Measurements from ENCODE around the gene UBE2L3. TPM values are rescaled to one million over a fixed set of nuclear protein-coding genes. Genes with fewer than 3 reads are reported as not detected.
"Not testable (repeated sequence)": the region's sequence is repeated elsewhere in the genome, so short reads cannot be mapped to it uniquely, and the experiment has no call there.

Gene UBE2L3
- total RNA-seq, 4 donors from 2014 or later: 40.5 to 94.4 (median 60.0) TPM

DNA sequence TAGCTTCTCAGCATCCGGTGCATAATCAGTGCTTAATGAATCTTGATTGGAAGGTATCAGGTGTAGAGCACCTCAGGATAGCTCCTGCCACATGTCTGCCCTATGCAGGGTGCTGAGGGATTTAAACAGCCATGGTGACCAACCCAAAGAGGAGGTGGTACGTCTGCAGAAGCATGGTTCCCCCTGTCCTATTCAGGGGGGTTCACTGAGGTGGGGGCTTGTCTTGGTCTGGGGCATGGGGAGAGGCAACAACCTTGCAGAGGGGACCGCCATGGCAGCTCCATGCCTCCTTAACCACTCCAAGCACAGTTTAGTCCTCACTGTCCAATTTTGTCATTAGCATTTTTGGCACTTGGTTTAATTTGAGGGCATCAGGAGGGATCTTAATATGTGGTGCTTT is 24.9 kb downstream of the UBE2L3 start:
- H3K4me1 ChIP-seq: peaks cover 0 to 79% (median 37%) of the 10 kb centered on the region in 3 donors
- H3K9me3 ChIP-seq: no peaks in the 10 kb centered on the region
- H3K27ac ChIP-seq: no peak overlapping the region
- peaks cover 0 to 47% of the 10 kb centered on the region in 2 donors for H3K36me3 ChIP-seq
- no peak overlapping the region for H3K4me3 ChIP-seq
- no peaks in the 10 kb centered on the region for H3K27me3 ChIP-seq
- ATAC-seq: no peak
- WGBS, 2 donors (ENCODE audit: low coverage in 1 of 2): 60 to 100% methylated on average over 1 of the region's 3 CpGs
- TF ChIP-seq POLR2AphosphoS5 (IDR thresholded peaks at IDR 0.05) (no peak), EP300 (IDR thresholded peaks at IDR 0.05) (no peak)
- TF ChIP-seq, protein P1, sequence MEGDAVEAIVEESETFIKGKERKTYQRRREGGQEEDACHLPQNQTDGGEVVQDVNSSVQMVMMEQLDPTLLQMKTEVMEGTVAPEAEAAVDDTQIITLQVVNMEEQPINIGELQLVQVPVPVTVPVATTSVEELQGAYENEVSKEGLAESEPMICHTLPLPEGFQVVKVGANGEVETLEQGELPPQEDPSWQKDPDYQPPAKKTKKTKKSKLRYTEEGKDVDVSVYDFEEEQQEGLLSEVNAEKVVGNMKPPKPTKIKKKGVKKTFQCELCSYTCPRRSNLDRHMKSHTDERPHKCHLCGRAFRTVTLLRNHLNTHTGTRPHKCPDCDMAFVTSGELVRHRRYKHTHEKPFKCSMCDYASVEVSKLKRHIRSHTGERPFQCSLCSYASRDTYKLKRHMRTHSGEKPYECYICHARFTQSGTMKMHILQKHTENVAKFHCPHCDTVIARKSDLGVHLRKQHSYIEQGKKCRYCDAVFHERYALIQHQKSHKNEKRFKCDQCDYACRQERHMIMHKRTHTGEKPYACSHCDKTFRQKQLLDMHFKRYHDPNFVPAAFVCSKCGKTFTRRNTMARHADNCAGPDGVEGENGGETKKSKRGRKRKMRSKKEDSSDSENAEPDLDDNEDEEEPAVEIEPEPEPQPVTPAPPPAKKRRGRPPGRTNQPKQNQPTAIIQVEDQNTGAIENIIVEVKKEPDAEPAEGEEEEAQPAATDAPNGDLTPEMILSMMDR (IDR thresholded peaks at IDR 0.05): no peak

DNA sequence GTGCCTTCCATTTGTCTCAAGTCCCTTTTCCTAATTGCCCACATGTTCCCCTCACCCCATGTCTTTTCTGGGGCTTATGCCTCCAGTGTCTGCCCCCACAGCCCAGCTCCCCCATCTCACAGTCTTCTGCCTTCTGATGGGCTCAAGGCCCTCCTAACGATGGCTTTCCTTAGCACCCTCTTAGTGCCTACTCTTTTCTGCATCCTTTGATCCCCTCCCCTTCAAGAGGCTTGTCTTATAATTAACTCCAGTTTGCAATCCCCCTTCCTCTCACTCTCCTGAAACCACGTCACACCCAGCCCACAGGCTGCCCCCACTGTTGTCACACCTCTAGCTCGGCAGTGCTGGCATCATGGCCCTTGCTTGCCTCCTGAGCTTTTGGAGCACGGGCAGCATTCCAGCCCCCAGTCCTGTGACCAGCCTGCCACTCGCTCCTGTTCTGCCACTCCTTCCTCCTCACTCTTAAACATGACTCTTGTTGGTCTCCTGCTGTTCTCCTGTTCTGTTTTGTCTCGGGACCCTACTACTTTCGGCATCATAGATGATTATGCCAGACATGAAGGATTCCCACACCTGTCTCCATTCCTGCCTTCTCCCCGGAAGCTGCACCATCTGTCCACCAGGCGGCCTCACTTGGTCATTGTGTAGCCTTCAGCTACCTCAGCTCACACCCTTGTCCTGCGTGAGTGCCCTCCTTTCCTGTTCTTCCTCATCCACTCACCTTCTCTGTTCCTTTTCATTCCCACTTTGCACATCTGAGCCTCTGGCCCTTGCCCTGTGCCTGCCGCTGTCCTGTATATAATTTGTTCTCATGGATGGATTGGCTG is 26.1 kb downstream of the UBE2L3 start:
- Histone ChIP-seq H3K27ac (no peak overlapping the region), H3K27me3 (no peaks in the 10 kb centered on the region), H3K36me3 (peaks cover 0 to 47% of the 10 kb centered on the region in 2 donors), H3K9me3 (no peaks in the 10 kb centered on the region), H3K4me1 (peaks cover 0 to 73% (median 27%) of the 10 kb centered on the region in 3 donors), H3K4me3 (no peak overlapping the region)
- ATAC-seq: no peak
- TF ChIP-seq, protein P1 (IDR thresholded peaks at IDR 0.05): no peak
- no peak for TF ChIP-seq POLR2A (IDR thresholded peaks at IDR 0.05)
- no peak for TF ChIP-seq POLR2AphosphoS5 (IDR thresholded peaks at IDR 0.05)
- TF ChIP-seq EP300 (IDR thresholded peaks at IDR 0.05): no peak
- 71 to 79% methylated on average over 9 to 11 of the region's 11 CpGs for WGBS, 2 donors (ENCODE audit: low coverage in 1 of 2)

DNA sequence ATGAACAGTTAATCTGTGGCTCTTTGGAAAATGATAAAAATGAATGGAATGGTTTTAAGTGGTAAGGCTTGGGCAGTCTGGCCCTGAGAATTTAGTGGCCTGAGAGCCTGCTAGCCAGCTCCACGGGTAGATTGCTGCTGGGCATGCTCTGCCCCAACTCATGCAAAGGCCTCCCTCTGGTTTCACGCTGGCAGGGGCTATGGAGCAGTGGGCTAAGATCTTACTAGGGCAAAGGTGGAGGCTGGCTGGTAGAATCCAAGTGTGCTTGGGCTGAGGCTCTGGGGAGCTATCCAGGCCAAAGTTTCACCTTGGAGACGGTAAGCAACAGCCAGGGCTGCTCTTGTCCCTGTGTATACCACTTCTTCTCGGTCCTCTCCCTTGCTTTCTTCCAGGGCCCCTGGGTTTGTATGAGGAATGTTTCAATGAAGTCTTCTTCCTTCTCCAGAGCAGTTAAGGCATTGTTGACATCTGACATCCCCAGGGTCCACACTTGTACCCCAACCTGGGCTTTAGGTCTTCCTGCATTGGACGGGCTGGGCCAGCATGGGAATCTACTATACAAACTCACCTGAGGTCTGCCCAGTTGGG is 27.4 kb downstream of the UBE2L3 start:
- 20 to 63% methylated on average over 2 of the region's 5 CpGs for WGBS, 2 donors (ENCODE audit: low coverage in 1 of 2)
- ATAC-seq: no peak
- peaks cover 0 to 47% of the 10 kb centered on the region in 2 donors for H3K36me3 ChIP-seq

DNA sequence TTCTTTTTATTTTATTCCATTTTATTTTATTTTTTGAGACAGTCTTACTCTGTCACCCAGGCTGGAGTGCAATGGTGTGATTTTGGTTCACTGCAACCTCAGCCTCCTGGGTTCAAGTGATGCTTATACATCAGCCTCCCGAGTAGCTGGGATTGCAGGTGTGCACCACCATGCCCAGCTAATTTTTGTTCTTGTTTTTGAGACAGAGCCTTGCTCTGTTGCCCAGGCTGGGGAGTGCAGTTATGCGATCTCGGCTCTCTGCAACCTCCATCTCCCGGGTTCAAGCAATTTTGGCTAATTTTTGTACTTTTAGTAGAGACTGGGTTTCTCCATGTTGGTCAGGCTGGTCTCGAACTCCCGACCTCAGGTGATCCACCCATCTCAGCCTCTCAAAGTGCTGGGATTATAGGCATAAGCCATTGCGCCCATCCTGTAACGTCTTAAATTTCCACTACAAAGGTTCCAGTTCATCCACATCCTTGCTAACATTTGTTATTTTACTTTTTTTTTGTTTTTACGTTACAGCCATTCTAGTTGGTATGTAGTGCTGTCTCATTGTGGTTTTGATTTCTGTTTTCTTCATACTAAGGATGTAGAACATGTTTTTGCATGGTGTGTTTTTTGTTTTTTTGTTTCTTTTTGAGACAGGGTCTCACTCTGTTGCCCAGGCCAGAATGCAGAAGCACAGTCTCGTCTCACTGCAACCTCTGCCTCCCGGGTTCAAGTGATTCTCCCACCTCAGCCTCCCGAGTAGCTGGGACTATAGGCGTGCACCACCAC is 29.0 kb downstream of the UBE2L3 start:
- 90 to 92% methylated on average over 6 to 13 of the region's 13 CpGs for WGBS, 2 donors (ENCODE audit: low coverage in 1 of 2)
- H3K4me1 ChIP-seq: peaks cover 0 to 61% (median 10%) of the 10 kb centered on the region in 3 donors
- H3K9me3 ChIP-seq, H3K4me3 ChIP-seq, ATAC-seq, H3K27ac ChIP-seq, H3K27me3 ChIP-seq: not testable (repeated sequence)
- peaks cover 0 to 47% of the 10 kb centered on the region in 2 donors for H3K36me3 ChIP-seq

More for the DNA sequence above, 27.4 kb downstream of the UBE2L3 start:
- H3K27me3 ChIP-seq: no peaks in the 10 kb centered on the region
- no peak overlapping the region for H3K4me3 ChIP-seq
- peaks cover 0 to 73% (median 22%) of the 10 kb centered on the region in 3 donors for H3K4me1 ChIP-seq
- no peak for TF ChIP-seq EP300 (IDR thresholded peaks at IDR 0.05)
- no peak for TF ChIP-seq POLR2A (IDR thresholded peaks at IDR 0.05)
- no peak for TF ChIP-seq POLR2AphosphoS5 (IDR thresholded peaks at IDR 0.05)
- TF ChIP-seq, protein P1 (IDR thresholded peaks at IDR 0.05): no peak
- peak overlapping the region in 1 of 4 donors; percentile 24 for H3K27ac ChIP-seq
- H3K9me3 ChIP-seq: no peaks in the 10 kb centered on the region

DNA sequence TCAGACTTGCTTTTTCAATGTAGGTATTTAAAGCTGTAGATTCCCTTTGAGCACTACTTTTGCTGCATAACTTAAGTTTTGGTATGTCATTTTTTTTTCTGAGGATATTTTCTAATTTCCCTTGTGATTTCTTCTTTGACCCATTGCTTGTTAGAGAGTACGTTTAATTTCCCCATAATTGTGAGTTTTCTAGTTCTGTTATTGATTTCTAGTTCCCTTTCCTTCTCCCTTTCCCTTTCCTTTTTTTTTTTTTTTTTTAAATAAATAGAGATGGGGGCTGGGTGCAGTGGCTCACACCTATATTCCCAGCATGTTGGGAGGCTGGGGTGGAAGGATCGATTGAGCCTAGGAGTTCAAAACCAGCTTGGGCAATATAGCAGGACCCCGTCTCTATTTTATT is 30.8 kb downstream of the UBE2L3 start:
- H3K4me1 ChIP-seq: peaks cover 0 to 43% (median 4%) of the 10 kb centered on the region in 3 donors
- 78% methylated on average over 3 of the region's 3 CpGs; no CpG with 5 or more reads in 1 of the 2 donors for WGBS, 2 donors (ENCODE audit: low coverage in 1 of 2)

More for the DNA sequence above, 30.8 kb downstream of the UBE2L3 start:
- no peak overlapping the region for H3K27ac ChIP-seq
- no peak overlapping the region for H3K4me3 ChIP-seq
- no peak for TF ChIP-seq EP300 (IDR thresholded peaks at IDR 0.05)
- TF ChIP-seq POLR2A (IDR thresholded peaks at IDR 0.05): no peak
- no peak for TF ChIP-seq POLR2AphosphoS5 (IDR thresholded peaks at IDR 0.05)
- TF ChIP-seq, protein P1 (IDR thresholded peaks at IDR 0.05): no peak
- no peak for ATAC-seq
- no peaks in the 10 kb centered on the region for H3K9me3 ChIP-seq
- H3K27me3 ChIP-seq: no peaks in the 10 kb centered on the region
- H3K36me3 ChIP-seq: peaks cover 0 to 41% of the 10 kb centered on the region in 2 donors

Data from gastroesophageal sphincter (tissue), 4 donors.